Activated CD4-positive, CD25-positive, alpha-beta regulatory T cell treated with anti-CD3 and anti-CD28 coated beads, Interleukin-2, amount 50 U/mL, for 24 hours (primary cell): ENCODE data around the gene CXCR3.
"Not testable (repeated sequence)": the region's sequence is repeated elsewhere in the genome, so short reads cannot be mapped to it uniquely, and the experiment has no call there.

Source experiments
- ATAC-seq, 2 donors: fragments of 150-1000 bp; cut with Tn5 transposase; one replicate each; pipeline ENCODE4 v1.10.0; 2021; ENCODE audit warnings: mild to moderate bottlenecking in 1 of 2, moderate library complexity in 1 of 2

CXCR3 gene

GRCh38 chrX:71618303-71618721 lies at the start of gene CXCR3:
CXCR3 (minus strand) TSS chrX:71618511; CDS start chrX:71618449, 62 bp downstream.
- ATAC-seq: peak; percentile 48 to 55

GRCh38 chrX:71667328-71668247 lies 49.3 kb upstream of the CXCR3 start, which contains the start of gene LOC101059915:
LOC101059915 (plus strand) TSS chrX:71667546.
- no peak for ATAC-seq

DNA sequence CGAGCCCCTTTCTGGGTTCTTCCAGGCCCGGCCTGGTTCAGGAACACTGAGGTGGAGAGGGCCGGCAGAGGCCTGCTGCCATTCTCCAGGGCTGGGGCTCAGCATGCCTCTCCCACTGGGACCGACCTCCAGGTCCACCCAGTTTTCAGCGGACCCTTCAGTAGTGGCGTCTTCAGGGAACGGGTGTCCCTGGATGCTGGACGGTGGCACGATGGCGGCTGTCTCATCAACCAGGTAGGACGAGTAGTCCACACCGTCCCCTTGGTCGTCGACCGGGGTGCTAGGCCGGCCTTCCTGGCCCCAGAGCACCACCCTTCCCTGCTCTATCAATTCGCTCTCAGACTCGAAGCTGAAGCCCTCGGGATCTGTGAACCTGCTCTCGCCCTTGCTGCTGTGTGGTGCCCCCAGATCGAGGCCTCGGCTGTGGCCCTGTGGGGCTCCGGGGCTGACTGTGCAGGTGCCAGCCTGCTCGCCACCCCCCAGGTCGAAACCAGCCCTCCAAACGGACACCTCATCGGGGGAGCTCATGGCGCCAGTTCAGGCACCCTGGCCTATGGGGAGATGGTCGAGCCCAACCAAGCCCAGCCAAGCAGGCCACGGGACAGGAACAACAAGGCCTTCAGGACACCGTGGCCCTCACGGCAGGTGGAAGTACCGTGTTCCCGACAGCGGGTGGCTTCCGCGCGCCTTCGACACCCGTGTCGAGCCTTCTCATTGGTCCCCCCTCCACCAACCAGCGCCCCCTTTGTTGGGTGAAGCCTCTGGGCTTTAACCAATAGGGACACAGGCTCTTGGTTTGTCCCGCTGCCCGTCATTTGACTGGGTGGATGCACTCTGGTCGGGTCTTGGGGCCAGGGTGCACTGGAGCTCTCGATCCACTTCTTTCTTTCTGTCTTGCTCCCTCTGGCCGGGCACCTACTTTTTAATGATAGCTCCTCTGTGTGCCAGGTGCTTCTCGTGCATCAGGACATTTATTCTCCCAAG lies 48.2 kb upstream of the CXCR3 start:
- no peak for ATAC-seq

GRCh38 chrX:71665747-71666146 lies 47.4 kb upstream of the CXCR3 start:
- no peak for ATAC-seq

GRCh38 chrX:71664889-71665491 lies 46.7 kb upstream of the CXCR3 start:
- ATAC-seq: no peak

DNA sequence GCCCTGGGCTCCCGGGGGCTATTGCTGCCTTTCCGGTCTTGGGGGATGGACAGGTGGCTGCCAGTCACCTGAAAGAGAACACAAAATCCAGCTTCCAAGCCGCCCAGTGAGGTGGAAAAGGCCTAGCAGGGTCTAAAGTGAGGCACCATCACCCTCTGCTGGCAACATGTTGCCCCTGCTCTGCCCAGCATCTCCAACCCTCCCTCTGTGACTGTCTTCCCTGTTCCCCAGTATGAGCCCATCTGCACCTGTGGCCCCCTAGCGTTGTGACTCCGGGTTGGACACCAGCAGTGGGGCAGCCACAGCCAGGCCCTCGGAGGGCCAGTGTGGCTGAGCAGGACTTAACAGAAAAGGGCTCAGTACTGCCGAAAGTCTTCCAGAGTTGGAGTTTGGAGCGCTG lies 45.9 kb upstream of the CXCR3 start:
- peak in 1 of 2 donors; percentile 35 for ATAC-seq

GRCh38 chrX:71663238-71663637 lies 44.9 kb upstream of the CXCR3 start:
- ATAC-seq: peak; percentile 46 to 77

DNA sequence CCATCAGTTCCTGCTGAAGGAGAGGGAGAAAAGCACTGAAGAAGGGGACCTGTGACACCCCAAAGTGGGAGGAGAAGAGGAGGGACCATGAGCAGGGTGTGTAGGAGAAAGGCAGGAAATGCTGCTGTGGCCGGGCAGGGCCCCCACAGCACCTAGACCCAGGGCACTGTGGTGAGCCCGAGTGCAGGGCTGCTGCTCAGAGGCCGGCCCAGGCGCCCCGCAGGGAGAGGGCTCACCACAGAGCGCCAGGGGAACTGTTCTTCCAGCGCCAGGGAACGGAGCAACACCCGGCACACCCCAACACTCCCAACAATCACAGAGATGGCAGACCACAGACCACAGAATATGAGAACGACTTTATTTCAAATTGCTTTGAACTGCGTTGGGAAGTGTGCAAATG lies 44.3 kb upstream of the CXCR3 start:
- not testable (repeated sequence) for ATAC-seq

- ATAC-seq: no peak
These were observed 43.6 kb upstream of the CXCR3 start for GRCh38 chrX:71661919-71662318.

DNA sequence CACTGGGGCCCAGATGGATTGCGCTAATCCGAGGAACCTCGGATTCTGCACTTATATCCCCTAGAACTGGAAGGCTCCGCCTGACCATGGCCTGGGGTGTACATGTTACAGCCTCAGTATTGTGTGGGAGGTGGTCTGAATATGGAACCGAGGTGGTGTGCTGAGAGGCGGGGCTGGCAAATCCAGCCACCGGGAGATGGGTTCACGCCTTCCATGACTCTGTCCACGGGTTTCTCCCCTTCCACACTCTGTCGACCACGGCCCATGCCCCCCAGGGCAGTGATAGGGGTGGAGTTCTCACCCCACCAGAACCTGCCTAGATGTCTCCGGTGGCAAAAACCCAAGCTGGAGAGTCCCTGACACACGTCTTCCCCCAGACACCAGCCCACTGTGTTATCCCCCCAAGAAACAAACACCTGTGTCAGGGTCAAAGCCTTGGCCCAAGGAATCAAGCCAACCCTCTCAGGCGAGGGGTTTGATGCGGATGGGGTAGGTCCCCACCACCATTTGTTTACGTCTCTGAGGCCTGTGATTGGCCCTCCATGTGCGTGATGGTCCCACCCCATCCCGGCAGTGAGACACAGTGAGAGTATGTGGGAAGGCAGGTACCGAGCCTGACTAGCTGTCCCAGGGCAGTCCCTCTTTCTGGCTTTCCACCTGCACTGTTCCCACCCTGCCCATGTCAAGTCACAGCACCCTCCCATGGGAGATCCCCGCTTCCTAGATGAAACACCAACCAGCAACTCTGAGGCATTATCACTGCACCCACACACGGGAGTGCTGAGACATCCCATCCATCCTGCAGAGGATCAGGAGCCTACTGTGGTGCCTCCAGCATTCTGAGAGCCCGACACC lies 42.5 kb upstream of the CXCR3 start:
- ATAC-seq: no peak

DNA sequence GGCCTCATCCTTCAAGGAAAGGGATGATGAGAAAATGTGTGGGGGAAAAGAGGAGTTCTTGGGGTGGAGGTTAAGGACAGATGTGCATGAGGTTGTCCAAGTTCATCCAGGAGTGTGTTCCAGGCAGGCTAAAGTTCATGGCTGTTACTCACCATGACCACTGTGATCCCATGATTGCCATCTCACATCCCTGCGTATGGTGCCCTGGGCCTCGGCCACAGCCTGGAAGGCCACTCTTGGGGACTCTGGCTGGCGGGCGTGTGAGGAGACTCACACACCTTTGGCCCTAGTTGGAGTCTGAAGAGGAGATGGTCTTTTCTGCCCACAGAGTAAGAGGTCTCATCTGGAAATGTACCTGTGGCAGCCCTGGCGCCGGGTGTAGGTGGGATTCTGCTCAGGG lies 41.6 kb upstream of the CXCR3 start:
- ATAC-seq: no peak

GRCh38 chrX:71659342-71659741 lies 41.0 kb upstream of the CXCR3 start:
- ATAC-seq: no peak

DNA sequence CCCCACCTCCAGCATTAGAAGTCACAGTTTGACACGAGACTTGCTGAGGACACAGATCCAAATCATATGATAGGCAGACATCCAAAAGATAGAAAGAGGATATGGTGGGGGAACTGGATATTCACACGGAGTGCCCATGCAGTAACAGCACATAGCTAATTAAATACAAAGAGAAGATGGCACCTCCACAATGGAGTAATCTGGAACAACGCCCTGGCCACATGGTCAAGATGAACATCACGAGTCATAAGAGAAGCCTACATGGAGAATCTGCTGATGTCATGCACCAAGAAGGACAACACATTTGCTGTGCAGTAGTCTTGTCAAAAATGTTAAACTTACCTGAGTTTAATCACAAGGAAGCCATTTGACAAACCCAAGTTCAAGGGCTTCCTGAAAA lies 39.0 kb upstream of the CXCR3 start:
- no peak for ATAC-seq

GRCh38 chrX:71653344-71653743 lies 35.0 kb upstream of the CXCR3 start:
- no peak for ATAC-seq

DNA sequence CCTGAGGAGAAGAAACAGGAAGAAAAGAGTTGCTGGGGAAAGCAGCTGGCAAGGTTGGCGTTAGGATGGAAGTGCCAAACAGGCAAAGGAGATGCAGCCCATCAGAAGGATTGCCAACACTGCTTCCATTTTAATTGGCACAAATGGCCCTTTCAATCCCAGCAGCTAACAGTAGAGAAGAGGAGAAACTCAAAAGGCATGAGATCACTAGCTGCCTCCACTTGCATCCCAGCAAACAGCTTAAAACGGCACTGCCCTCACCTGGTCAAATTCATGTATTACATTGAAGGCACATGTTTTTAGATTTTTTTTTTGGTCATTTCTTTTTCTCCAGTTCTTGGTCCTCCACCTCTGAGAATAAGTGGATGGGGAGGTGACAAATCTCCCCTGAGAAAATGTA lies 34.1 kb upstream of the CXCR3 start:
- peak in 1 of 2 donors; percentile 55 for ATAC-seq

GRCh38 chrX:71650333-71650969 lies 32.1 kb upstream of the CXCR3 start:
- peak; percentile 79 to 89 for ATAC-seq

DNA sequence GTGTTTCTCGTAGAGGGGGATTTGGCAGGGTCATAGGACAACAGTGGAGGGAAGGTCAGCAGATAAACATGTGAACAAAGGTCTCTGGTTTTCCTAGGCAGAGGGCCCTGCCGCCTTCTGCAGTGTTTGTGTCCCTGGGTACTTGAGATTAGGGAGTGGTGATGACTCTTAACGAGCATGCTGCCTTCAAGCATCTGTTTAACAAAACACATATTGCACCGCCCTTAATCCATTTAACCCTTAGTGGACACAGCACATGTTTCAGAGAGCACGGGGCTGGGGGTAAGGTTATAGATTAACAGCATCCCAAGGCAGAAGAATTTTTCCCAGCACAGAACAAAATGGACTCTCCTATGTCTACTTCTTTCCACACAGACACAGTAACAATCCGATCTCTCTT lies 26.1 kb upstream of the CXCR3 start:
- not testable (repeated sequence) for ATAC-seq

DNA sequence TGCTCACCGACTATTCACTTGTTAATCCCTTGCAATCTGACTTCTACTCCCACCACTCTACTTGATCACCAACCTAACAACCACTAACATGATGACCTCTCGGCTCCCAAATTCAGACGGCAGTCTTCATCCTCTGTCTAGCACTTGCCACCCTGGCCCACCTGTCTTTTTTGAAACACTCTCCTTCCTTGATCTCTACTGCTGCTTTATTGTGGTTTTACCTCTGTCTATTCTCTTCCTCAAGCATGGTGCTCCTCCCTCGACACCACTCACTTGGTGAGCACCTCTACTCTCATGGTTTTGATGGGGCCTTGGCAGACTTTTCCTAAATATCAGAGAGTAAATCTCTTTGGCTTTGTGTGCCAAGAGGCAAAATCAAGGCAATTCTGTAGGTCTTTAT lies 21.7 kb upstream of the CXCR3 start:
- no peak for ATAC-seq

DNA sequence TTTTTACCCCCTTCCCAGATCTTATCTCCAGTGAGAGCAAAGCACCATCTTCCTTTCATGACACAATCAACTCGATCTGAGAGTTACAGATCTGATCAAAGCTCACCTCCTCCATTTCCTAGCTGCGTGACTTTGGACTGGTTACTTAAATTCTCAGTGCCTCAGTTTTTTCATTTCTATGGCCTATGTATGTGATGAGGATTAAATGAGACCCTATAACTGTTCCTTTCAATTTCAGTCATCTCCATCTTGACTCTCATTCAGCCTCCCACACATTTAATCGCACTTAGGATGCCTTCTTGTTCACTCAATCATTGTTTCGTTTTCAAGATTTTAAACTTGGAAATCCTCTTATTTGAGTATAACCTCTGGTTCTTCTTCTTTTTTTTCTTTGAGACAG lies 20.1 kb upstream of the CXCR3 start:
- ATAC-seq: peak; percentile 73 to 76

DNA sequence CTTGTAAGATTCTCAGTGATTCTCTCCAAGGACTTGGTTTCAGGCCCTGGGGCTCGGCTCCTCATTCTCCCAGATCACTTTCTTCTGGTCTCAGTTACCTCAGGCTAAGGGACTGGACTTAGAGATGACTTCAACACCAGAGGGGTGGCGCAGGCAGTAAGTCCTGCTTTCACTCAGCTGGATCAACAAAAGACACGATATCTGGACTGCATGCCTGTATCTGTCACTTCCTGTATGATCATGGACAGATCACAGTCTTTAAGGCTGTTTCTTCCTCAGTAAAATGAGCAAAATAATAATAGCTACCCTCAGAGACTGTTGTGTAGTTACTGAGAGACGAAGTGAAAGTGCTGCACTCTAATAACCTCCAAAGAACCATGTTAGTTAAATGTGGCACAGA lies 19.5 kb upstream of the CXCR3 start:
- ATAC-seq: peak; percentile 56 to 61

DNA sequence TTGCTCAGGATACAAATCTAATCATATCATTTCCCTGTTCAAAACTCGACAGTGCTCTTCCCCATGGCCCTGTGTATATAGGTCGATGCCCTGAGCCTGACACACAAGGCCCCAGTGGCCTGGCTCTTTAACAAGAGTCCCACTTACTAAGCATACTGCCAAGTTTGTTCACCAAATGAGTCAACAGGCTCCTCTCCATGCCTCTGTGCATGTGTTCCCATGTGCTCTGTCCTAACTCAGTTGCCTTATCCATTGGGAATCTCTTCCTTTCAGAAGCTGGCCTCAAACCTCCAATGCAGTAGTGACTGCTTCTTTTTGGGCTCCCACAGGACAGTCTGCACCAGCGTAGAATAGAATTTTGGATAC lies 18.9 kb upstream of the CXCR3 start:
- ATAC-seq: peak in 1 of 2 donors; percentile 42
